HL-60 (cell line): ENCODE results near the gene KHDC4.

ENCODE experiments used
- DNase-seq, 2 experiments: peaks; one replicate each; pipeline ENCODE4 v3.0.0-alpha.2; 2010 to 2020; ENCODE audit warnings: low read depth in 1 of 2, low spot score in 1 of 2
- H3K27ac ChIP-seq: fragments of 250-450 bp; sonication (Bioruptor Pico); replicated peaks from 2 replicates; pipeline ENCODE4 v1.5.1; 2020; ENCODE audit warnings: mild to moderate bottlenecking, moderate library complexity
- H3K27me3 ChIP-seq: fragments of 250-450 bp; sonication (Bioruptor Pico); 2 replicates; pipeline ENCODE4 v1.5.1; 2021; ENCODE audit warnings: mild to moderate bottlenecking, moderate library complexity; ENCODE audit not compliant: insufficient read depth, poor library complexity, severe bottlenecking
- H3K4me3 ChIP-seq: replicated peaks from 2 replicates; pipeline ENCODE4 v1.5.1; 2011; ENCODE audit warnings: mild to moderate bottlenecking, control low read depth, low read length; ENCODE audit not compliant: insufficient read depth
- GABPA ChIP-seq: IDR thresholded peaks from 2 replicates; pipeline ENCODE4 v1.6.1; 2012; ENCODE audit warnings: low read depth
- POLR2AphosphoS5 ChIP-seq: IDR thresholded peaks from 2 replicates; pipeline ENCODE4 v1.6.1; 2012; ENCODE audit warnings: low read depth
- SPI1 ChIP-seq: IDR thresholded peaks from 2 replicates; pipeline ENCODE4 v1.6.1; 2012; ENCODE audit warnings: low read depth, mild to moderate bottlenecking, borderline replicate concordance
- TF ChIP-seq, protein P1 (sequence below): IDR thresholded peaks from one replicate; pipeline ENCODE4 v1.5.1; 2011; ENCODE audit warnings: low read length, control low read depth, inconsistent platforms; ENCODE audit not compliant: insufficient read depth
- TF ChIP-seq, protein P2 (sequence below): IDR thresholded peaks from 2 replicates; pipeline ENCODE4 v1.6.1; 2012; ENCODE audit warnings: low read depth; ENCODE audit not compliant: insufficient replicate concordance

Gene KHDC4

GRCh38 chr1:155884031-155884960 lies 49.9 kb downstream of the KHDC4 start:
- Histone ChIP-seq H3K27me3 (no peaks in the 10 kb centered on the region), H3K27ac (no peak overlapping the region), H3K4me3 (no peak overlapping the region)
- DNase-seq = no peak
- no peak for TF ChIP-seq POLR2AphosphoS5
- TF ChIP-seq, protein P1, sequence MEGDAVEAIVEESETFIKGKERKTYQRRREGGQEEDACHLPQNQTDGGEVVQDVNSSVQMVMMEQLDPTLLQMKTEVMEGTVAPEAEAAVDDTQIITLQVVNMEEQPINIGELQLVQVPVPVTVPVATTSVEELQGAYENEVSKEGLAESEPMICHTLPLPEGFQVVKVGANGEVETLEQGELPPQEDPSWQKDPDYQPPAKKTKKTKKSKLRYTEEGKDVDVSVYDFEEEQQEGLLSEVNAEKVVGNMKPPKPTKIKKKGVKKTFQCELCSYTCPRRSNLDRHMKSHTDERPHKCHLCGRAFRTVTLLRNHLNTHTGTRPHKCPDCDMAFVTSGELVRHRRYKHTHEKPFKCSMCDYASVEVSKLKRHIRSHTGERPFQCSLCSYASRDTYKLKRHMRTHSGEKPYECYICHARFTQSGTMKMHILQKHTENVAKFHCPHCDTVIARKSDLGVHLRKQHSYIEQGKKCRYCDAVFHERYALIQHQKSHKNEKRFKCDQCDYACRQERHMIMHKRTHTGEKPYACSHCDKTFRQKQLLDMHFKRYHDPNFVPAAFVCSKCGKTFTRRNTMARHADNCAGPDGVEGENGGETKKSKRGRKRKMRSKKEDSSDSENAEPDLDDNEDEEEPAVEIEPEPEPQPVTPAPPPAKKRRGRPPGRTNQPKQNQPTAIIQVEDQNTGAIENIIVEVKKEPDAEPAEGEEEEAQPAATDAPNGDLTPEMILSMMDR = no peak
- no peak for TF ChIP-seq SPI1
- TF ChIP-seq, protein P2, sequence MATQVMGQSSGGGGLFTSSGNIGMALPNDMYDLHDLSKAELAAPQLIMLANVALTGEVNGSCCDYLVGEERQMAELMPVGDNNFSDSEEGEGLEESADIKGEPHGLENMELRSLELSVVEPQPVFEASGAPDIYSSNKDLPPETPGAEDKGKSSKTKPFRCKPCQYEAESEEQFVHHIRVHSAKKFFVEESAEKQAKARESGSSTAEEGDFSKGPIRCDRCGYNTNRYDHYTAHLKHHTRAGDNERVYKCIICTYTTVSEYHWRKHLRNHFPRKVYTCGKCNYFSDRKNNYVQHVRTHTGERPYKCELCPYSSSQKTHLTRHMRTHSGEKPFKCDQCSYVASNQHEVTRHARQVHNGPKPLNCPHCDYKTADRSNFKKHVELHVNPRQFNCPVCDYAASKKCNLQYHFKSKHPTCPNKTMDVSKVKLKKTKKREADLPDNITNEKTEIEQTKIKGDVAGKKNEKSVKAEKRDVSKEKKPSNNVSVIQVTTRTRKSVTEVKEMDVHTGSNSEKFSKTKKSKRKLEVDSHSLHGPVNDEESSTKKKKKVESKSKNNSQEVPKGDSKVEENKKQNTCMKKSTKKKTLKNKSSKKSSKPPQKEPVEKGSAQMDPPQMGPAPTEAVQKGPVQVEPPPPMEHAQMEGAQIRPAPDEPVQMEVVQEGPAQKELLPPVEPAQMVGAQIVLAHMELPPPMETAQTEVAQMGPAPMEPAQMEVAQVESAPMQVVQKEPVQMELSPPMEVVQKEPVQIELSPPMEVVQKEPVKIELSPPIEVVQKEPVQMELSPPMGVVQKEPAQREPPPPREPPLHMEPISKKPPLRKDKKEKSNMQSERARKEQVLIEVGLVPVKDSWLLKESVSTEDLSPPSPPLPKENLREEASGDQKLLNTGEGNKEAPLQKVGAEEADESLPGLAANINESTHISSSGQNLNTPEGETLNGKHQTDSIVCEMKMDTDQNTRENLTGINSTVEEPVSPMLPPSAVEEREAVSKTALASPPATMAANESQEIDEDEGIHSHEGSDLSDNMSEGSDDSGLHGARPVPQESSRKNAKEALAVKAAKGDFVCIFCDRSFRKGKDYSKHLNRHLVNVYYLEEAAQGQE = no peak

DNA sequence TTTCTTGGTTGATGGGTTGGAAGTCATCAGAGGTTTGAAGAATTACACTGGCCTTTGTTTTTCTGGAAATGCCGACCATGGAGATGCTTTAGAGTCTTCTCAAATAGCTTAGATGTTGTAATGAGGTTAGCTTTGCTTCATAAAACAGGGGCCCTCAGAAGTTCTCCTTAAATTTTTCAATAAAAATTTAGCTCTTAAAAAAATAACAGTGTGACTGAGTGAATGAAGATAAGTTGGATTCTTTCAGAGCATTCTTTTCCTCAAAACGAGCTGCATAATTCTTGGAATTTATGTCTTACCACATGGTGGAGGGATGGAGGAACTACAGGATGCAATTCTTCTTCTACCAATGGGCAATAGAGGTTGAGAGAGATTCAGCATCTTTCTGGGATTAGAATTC lies 51.4 kb downstream of the KHDC4 start:
- Histone ChIP-seq H3K27me3 (no peaks in the 10 kb centered on the region), H3K4me3 (no peak overlapping the region), H3K27ac (no peak overlapping the region)
- DNase-seq = no peak
- TF ChIP-seq POLR2AphosphoS5 (no peak), SPI1 (no peak), GABPA (no peak)
- TF ChIP-seq, protein P2 = no peak
- TF ChIP-seq, protein P1 = no peak

DNA sequence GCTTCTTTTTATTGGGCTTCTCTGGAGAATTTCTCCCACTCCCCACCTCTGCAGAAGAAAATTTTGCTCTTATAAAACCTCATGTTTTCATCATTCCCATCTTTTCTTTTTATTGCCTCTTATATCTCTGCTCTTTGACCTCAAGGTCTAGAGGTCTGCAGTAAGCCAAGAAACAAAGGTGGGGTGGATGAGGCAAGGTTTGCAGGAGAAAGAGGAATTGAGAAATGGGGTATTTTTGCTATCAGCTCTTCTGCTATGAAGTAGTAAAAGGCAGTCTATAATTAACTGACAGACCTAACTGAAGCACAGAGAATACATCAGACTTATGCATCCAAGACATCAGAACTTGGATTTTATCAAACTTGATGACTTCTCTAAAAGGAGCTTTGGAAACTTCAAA lies 52.0 kb downstream of the KHDC4 start:
- Histone ChIP-seq H3K27me3 (no peaks in the 10 kb centered on the region), H3K4me3 (no peak overlapping the region), H3K27ac (no peak overlapping the region)
- DNase-seq = no peak
- TF ChIP-seq, protein P2 = no peak
- TF ChIP-seq GABPA (no peak), SPI1 (no peak), POLR2AphosphoS5 (no peak)
- TF ChIP-seq, protein P1 = no peak
